Thoracic aorta (tissue), 2 donors: ENCODE data around the gene VDR. TPM values are rescaled to one million over a fixed set of nuclear protein-coding genes. Genes with fewer than 3 reads are reported as not detected.
A peak's percentile ranks its signal among the peaks of the same experiment; 100 is the strongest.

Experiments
- ATAC-seq: fragments of 150-250 bp; one replicate; pipeline ENCODE4 v1.8.0; 2017; ENCODE audit warnings: low read depth; ENCODE audit not compliant: insufficient number of reproducible peaks, low FRiP score
- DNase-seq: peaks from one replicate; pipeline ENCODE4 v3.0.0-alpha.2; 2020; ENCODE audit warnings: low spot score
- H3K27ac ChIP-seq, 2 donors: fragments of 200-600 bp; sonication (generic); 1 replicate in 1 of 2; 2 replicates in 1 of 2; pipeline ENCODE4 v1.5.1; 2016; ENCODE audit warnings: mild to moderate bottlenecking in 2 of 2, moderate library complexity in 2 of 2
- H3K27me3 ChIP-seq: fragments of 200-600 bp; sonication (generic); replicated peaks from 2 replicates; pipeline ENCODE4 v1.6.0; 2016; ENCODE audit warnings: mild to moderate bottlenecking; ENCODE audit not compliant: insufficient read depth
- H3K36me3 ChIP-seq: fragments of 200-600 bp; sonication (generic); one replicate; pipeline ENCODE4 v1.5.1; 2016
- H3K4me1 ChIP-seq, 2 donors: fragments of 200-600 bp; sonication (generic); 1 replicate in 1 of 2; 2 replicates in 1 of 2; pipeline versions ENCODE4 v1.5.1 to v1.6.0; 2016; ENCODE audit warnings: low read depth in 2 of 2, mild to moderate bottlenecking in 1 of 2; ENCODE audit not compliant: control insufficient read depth in 1 of 2
- H3K4me3 ChIP-seq: fragments of 200-600 bp; sonication (generic); 2 replicates; pipeline ENCODE4 v1.5.1; 2016; ENCODE audit warnings: mild to moderate bottlenecking
- H3K9me3 ChIP-seq: fragments of 200-600 bp; sonication (generic); 2 replicates; pipeline ENCODE4 v1.5.1; 2016
- CTCF ChIP-seq: fragments of 200-600 bp; sonication (generic); IDR thresholded peaks from one replicate; pipeline ENCODE4 v1.5.1; 2019; ENCODE audit warnings: antibody characterized with exemption
- total RNA-seq, 2 donors: library from RNA; depleted of rRNA; stranded (reverse); fragments of >200 nt; gene quantifications; one replicate each; pipeline versions ENCODE4 v1.1.0 to v1.2.3, GENCODE V29; 2016

VDR gene
- total RNA-seq, 2 donors from 2014 or later = 6.8 to 10.3 TPM

- no peak for TF ChIP-seq CTCF
- H3K9me3 ChIP-seq = no peaks in the 10 kb centered on the region
- ATAC-seq (peak; percentile 55), DNase-seq (peak; percentile 28)
- peak overlapping the region in 1 of 2 donors; percentile 56 for H3K27ac ChIP-seq
- peaks cover 18 to 25% of the 10 kb centered on the region in 2 donors for H3K4me1 ChIP-seq
- H3K4me3 ChIP-seq = peak overlapping the region; percentile 87
- H3K27me3 ChIP-seq = no peaks in the 10 kb centered on the region
- no peaks in the 10 kb centered on the region for H3K36me3 ChIP-seq
These were observed 674 bp downstream of the VDR start for GRCh38 chr12:47903927-47904712.

DNA sequence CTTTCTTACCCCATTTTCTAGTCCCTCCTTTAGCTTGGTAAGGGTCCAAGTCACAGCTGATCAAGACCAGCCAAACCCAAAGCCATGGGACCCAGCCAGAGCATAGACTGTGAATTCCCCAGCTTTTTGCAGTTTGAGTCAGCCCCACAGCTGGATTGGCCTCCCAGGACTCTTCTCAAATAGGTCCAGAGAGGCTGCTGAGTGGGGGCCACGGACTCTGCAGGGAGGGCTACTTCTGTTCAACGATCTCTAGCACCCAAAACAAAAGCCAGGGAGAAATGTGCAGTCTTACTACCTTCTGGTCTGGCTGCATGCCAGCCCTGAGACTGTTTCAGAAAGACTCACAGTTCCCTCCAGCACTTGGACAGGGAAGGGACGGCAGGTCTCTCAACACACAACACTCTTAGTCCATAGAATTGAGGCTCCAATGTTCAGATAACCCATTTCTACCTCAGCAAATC, 1.6 kb downstream of the VDR start:
- DNase-seq = no peak
- Histone ChIP-seq H3K4me3 (peak overlapping the region; percentile 87), H3K4me1 (peaks cover 18 to 25% of the 10 kb centered on the region in 2 donors), H3K36me3 (no peaks in the 10 kb centered on the region), H3K27me3 (no peaks in the 10 kb centered on the region), H3K9me3 (no peaks in the 10 kb centered on the region), H3K27ac (peak overlapping the region in 1 of 2 donors; percentile 56)
- no peak for ATAC-seq
- TF ChIP-seq CTCF = no peak

GRCh38 chr12:47902131-47902639, 2.6 kb downstream of the VDR start:
- DNase-seq = no peak
- no peak overlapping the region for H3K27ac ChIP-seq
- peaks cover 18 to 25% of the 10 kb centered on the region in 2 donors for H3K4me1 ChIP-seq
- no peak overlapping the region for H3K4me3 ChIP-seq
- no peak for TF ChIP-seq CTCF
- no peaks in the 10 kb centered on the region for H3K9me3 ChIP-seq
- no peaks in the 10 kb centered on the region for H3K27me3 ChIP-seq
- H3K36me3 ChIP-seq = no peaks in the 10 kb centered on the region
- ATAC-seq = no peak

GRCh38 chr12:47901718-47902093, 3.1 kb downstream of the VDR start:
- Histone ChIP-seq H3K27ac (no peak overlapping the region), H3K4me1 (peaks cover 18 to 25% of the 10 kb centered on the region in 2 donors), H3K36me3 (no peaks in the 10 kb centered on the region), H3K9me3 (no peaks in the 10 kb centered on the region), H3K27me3 (no peaks in the 10 kb centered on the region), H3K4me3 (no peak overlapping the region)
- no peak for ATAC-seq
- no peak for TF ChIP-seq CTCF
- no peak for DNase-seq

DNA sequence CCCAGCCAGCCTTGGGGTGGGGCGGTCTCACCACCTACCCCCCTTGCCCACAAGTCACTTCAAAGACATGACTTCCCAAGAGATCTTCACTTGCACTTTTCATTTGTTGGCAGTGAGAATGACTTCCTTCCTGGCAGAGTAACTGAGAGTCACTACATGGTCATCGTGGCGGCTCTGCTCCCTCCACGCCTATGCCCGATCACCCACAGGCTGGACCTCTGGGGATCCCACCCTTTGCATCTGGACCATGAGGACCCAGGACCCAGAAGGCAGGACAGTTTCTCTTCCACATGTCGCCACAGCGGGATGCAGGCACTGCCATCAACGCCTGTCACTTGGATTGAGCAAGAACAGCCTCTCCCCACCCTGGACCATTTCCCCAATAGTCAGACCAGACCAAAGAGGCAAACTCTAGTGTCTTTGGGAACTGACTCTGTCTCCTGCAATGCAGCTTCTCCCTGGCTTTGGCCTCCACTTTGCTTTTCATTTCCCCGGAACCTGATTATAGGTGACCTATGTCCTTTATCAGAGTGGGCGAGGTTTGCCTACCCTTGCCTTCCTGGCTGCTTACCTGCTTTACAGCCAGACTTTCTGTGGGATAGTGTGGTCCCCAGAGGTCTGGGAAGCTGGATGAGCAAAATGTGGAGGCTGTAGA, 3.6 kb downstream of the VDR start:
- H3K36me3 ChIP-seq = no peaks in the 10 kb centered on the region
- DNase-seq (no peak), ATAC-seq (no peak)
- H3K27ac ChIP-seq = no peak overlapping the region
- no peak overlapping the region for H3K4me3 ChIP-seq
- no peaks in the 10 kb centered on the region for H3K27me3 ChIP-seq
- H3K9me3 ChIP-seq = no peaks in the 10 kb centered on the region
- peaks cover 18 to 25% of the 10 kb centered on the region in 2 donors for H3K4me1 ChIP-seq
- no peak for TF ChIP-seq CTCF
